GM18502 (cell line): ENCODE measurements around the gene FAM107B.

Source experiments
- ATAC-seq: cut with Tn5 transposase; IDR thresholded peaks from one replicate; pipeline ENCODE4 v1.9.1; 2021; ENCODE audit warnings: mild to moderate bottlenecking; ENCODE audit not compliant: unreplicated experiment, poor library complexity

FAM107B gene

GRCh38 chr10:14586901-14587300 lies 187.8 kb downstream of the FAM107B start:
- no peak for ATAC-seq

- ATAC-seq, result no peak
Measured at GRCh38 chr10:14585287-14586193, 189.2 kb downstream of the FAM107B start.

- ATAC-seq, result no peak
Measured at GRCh38 chr10:14584661-14585060, 190.0 kb downstream of the FAM107B start.

- no peak for ATAC-seq
Measured at GRCh38 chr10:14583967-14584366, 190.7 kb downstream of the FAM107B start.

- no peak for ATAC-seq
Measured at GRCh38 chr10:14583252-14583651, 191.4 kb downstream of the FAM107B start.

- no peak for ATAC-seq
Measured at GRCh38 chr10:14581553-14582321, 193.0 kb downstream of the FAM107B start.

GRCh38 chr10:14580671-14581332 lies 193.9 kb downstream of the FAM107B start:
- no peak for ATAC-seq

- no peak for ATAC-seq
Measured at GRCh38 chr10:14579405-14579804, 195.3 kb downstream of the FAM107B start.

- ATAC-seq, result no peak
Measured at GRCh38 chr10:14578060-14578952, 196.4 kb downstream of the FAM107B start.

GRCh38 chr10:14574885-14575284 lies 199.8 kb downstream of the FAM107B start:
- ATAC-seq, result no peak

GRCh38 chr10:14574291-14574690 lies 200.4 kb downstream of the FAM107B start:
- no peak for ATAC-seq

GRCh38 chr10:14573666-14574261 lies 200.9 kb downstream of the FAM107B start:
- no peak for ATAC-seq

- ATAC-seq, result no peak
Measured at GRCh38 chr10:14572811-14573210, 201.9 kb downstream of the FAM107B start.

GRCh38 chr10:14571866-14572507 lies 202.7 kb downstream of the FAM107B start:
- peak; percentile 78 for ATAC-seq

GRCh38 chr10:14570800-14571199 lies 203.9 kb downstream of the FAM107B start:
- ATAC-seq, result no peak

- ATAC-seq, result no peak
Measured at GRCh38 chr10:14569274-14570060, 205.2 kb downstream of the FAM107B start.

GRCh38 chr10:14567421-14567820 lies 207.3 kb downstream of the FAM107B start:
- ATAC-seq, result no peak

GRCh38 chr10:14566498-14566897 lies 208.2 kb downstream of the FAM107B start:
- no peak for ATAC-seq
